Measurements from ENCODE around the gene GNMT.

- TF ChIP-seq CTCF (IDR thresholded peaks at IDR 0.05; ENCODE audit: insufficient read depth, low read length, poor library complexity, severe bottlenecking) (no peak), EZH2phosphoT487 (conservative IDR thresholded peaks at IDR 0.05; ENCODE audit: low read length) (no peak)
Observed at GRCh38 chr6:42988486-42989020, 28.0 kb downstream of the GNMT start.
